HepG2 (cell line): ENCODE results near the gene FOXA3. TPM values are rescaled to one million over a fixed set of nuclear protein-coding genes. Genes with fewer than 3 reads are reported as not detected.

ENCODE experiments used
- ARNT ChIP-seq: fragments of 450-650 bp; IDR thresholded peaks from 2 replicates; pipeline ENCODE4 v1.6.1; 2017
- CEBPG ChIP-seq: IDR thresholded peaks from 2 replicates; pipeline ENCODE4 v1.6.1; 2016
- HHEX ChIP-seq: IDR thresholded peaks from 2 replicates; pipeline ENCODE4 v1.6.1; 2016; ENCODE audit warnings: control low read depth
- HMG20B ChIP-seq: conservative IDR thresholded peaks from 2 replicates; pipeline ENCODE4 v1.6.1; 2016; ENCODE audit warnings: missing genetic modification reagents, missing compliant biosample characterization
- HNRNPK ChIP-seq: fragments of 200-400 bp; formaldehyde crosslinking; IDR thresholded peaks from 2 replicates; pipeline ENCODE4 v1.6.1; 2018; ENCODE audit warnings: low read length, low read depth, moderate library complexity, mild to moderate bottlenecking; ENCODE audit not compliant: poor library complexity, severe bottlenecking
- HNRNPL ChIP-seq: fragments of 200-400 bp; formaldehyde crosslinking; IDR thresholded peaks from 2 replicates; pipeline ENCODE4 v1.6.1; 2017; ENCODE audit warnings: mild to moderate bottlenecking, low read depth, low read length
- KMT2B ChIP-seq: IDR thresholded peaks from 2 replicates; pipeline ENCODE4 v1.6.1; 2016; ENCODE audit warnings: missing genetic modification reagents, missing compliant biosample characterization
- PHF8 ChIP-seq: sonication (generic); formaldehyde crosslinking; IDR thresholded peaks from 2 replicates; pipeline ENCODE4 v1.5.0; 2020; ENCODE audit warnings: missing genetic modification reagents
- POLR2G ChIP-seq: fragments of 200-400 bp; formaldehyde crosslinking; IDR thresholded peaks from 2 replicates; pipeline ENCODE4 v1.6.1; 2018; ENCODE audit warnings: mild to moderate bottlenecking, low read depth, low read length, moderate library complexity
- PPARG ChIP-seq: conservative IDR thresholded peaks from 2 replicates; pipeline ENCODE4 v1.6.1; 2016; ENCODE audit warnings: missing biosample characterization, missing genetic modification reagents
- PRMT3 ChIP-seq: sonication (generic); formaldehyde crosslinking; IDR thresholded peaks from 2 replicates; pipeline ENCODE4 v1.8.1; 2022; ENCODE audit warnings: low read depth, mild to moderate bottlenecking, moderate library complexity, missing genetic modification reagents, borderline replicate concordance
- SP4 ChIP-seq: sonication (generic); formaldehyde crosslinking; IDR thresholded peaks from 2 replicates; pipeline ENCODE4 v1.8.1; 2023; ENCODE audit warnings: mild to moderate bottlenecking, missing genetic modification reagents
- TCF12 ChIP-seq, 2 experiments: fragments of 450-650 bp in 1 of 2; sonication (generic) in 1 of 2; formaldehyde crosslinking in 1 of 2; IDR thresholded peaks; 2 replicates each; pipeline versions ENCODE4 v1.6.1 to v1.8.0; 2017 to 2022; ENCODE audit warnings: antibody characterized with exemption in 1 of 2, mild to moderate bottlenecking in 1 of 2, missing genetic modification reagents in 1 of 2, moderate library complexity in 1 of 2
- THAP9 ChIP-seq: sonication (generic); formaldehyde crosslinking; IDR thresholded peaks from 2 replicates; pipeline ENCODE4; 2020; ENCODE audit warnings: missing genetic modification reagents, mild to moderate bottlenecking, borderline replicate concordance
- ZBTB4 ChIP-seq: sonication (generic); formaldehyde crosslinking; IDR thresholded peaks from 2 replicates; pipeline ENCODE4 v1.4.0; 2020; ENCODE audit warnings: missing genetic modification reagents, mild to moderate bottlenecking, borderline replicate concordance
- ZFYVE20 ChIP-seq: sonication (generic); formaldehyde crosslinking; IDR thresholded peaks from 2 replicates; pipeline ENCODE4 v1.8.0; 2023; ENCODE audit warnings: low read depth, mild to moderate bottlenecking, moderate library complexity, missing genetic modification reagents, borderline replicate concordance
- ZMYM4 ChIP-seq: sonication (generic); formaldehyde crosslinking; IDR thresholded peaks from 2 replicates; pipeline ENCODE4 v1.8.1; 2023; ENCODE audit warnings: mild to moderate bottlenecking, missing genetic modification reagents
- ZNF782 ChIP-seq: sonication (generic); formaldehyde crosslinking; IDR thresholded peaks from 2 replicates; pipeline ENCODE4 v1.4.0; 2020; ENCODE audit warnings: missing genetic modification reagents, mild to moderate bottlenecking, borderline replicate concordance
- ZNF839 ChIP-seq: sonication (generic); formaldehyde crosslinking; IDR thresholded peaks from 2 replicates; pipeline ENCODE4 v1.4.0; 2020; ENCODE audit warnings: missing genetic modification reagents, mild to moderate bottlenecking, borderline replicate concordance
- polyA plus RNA-seq, 8 experiments: library from polyadenylated mRNA; depleted of rRNA in 3 of 8; stranded (reverse) in 7 of 8; unstranded in 1 of 8; fragments of >200 nt; fragmentation: Illumina TruSeq in 4 of 8; extraction: Trizol in 4 of 8; gene quantifications; 2 replicates each; pipeline versions ENCODE4 v1.2.1 to v1.2.3, GENCODE V29; 2011 to 2016; ENCODE audit warnings: low read depth in 4 of 8, missing spikeins in 1 of 8, mixed read lengths in 1 of 8; ENCODE audit not compliant: insufficient read depth in 1 of 8
- total RNA-seq, 5 experiments: library from RNA; depleted of rRNA; stranded (reverse); fragments of >200 nt; fragmentation: Illumina TruSeq; extraction: Trizol; gene quantifications; 2 replicates each; pipeline ENCODE4 v1.2.3, GENCODE V29; 2016; ENCODE audit warnings: low read depth in 1 of 5
- TF ChIP-seq, protein P1 (sequence below): sonication (generic); formaldehyde crosslinking; IDR thresholded peaks from 2 replicates; pipeline ENCODE4 v1.4.0; 2020; ENCODE audit warnings: missing genetic modification reagents, mild to moderate bottlenecking, borderline replicate concordance
- TF ChIP-seq, protein P2 (sequence below): sonication (generic); formaldehyde crosslinking; IDR thresholded peaks from 2 replicates; pipeline ENCODE4 v1.9.0; 2021; ENCODE audit warnings: missing genetic modification reagents, mild to moderate bottlenecking, borderline replicate concordance

Gene FOXA3
- total and polyA plus RNA-seq, 2 of the 13 experiments (the other 11 are each of a cell fraction or from before 2014, with no cell fraction given), result 29.8 to 47.6 TPM

DNA sequence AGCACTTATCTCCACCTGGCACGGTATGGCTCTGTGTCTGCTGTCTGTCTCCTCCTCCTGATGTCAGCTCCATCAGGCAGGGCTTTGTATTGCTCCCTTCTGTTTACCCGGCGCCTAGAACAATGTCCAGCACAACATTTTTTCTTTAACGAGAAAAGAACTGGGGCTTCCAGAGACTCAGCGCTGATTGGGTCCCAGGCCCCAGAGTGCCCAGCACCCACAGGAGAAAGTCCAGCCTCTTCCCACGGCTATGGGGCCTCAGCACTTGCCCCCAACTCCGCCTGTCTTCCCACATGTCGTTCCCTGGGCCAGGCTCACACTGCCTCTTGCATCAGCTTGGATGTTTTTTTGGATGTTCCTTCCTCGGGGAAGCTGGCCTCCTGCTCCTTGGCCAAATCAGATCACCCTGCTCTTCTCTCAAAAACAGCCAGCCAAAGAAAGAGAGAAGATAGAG, 31.4 kb downstream of the FOXA3 start (continued):
- TF ChIP-seq ZMYM4 (peak; percentile 50; the same call in 1 of the 2 replicates), TCF12 (IDR thresholded peaks at IDR 0.05) (no peak), TCF12 (CRISPR knock-in tag; IDR thresholded peaks at IDR 0.05) (no peak), THAP9 (no peak), SP4 (peak; percentile 27; the same call in 1 of the 2 replicates), ZBTB4 (CRISPR knock-in tag) (no peak), ARNT (no peak), PHF8 (CRISPR knock-in tag) (peak; percentile 44), CEBPG (CRISPR knock-in tag) (peak; percentile 94), ZNF782 (no peak), HNRNPL (no peak), PRMT3 (CRISPR knock-in tag) (no peak), PPARG (CRISPR knock-in tag) (0 out of 2 replicates have a peak, but pooled peaks have one; percentile 23), ZFYVE20 (no peak), HNRNPK (no peak), POLR2G (peak; percentile 82), HMG20B (CRISPR knock-in tag) (no peak), KMT2B (CRISPR knock-in tag) (no peak), ZNF839 (CRISPR knock-in tag) (no peak), HHEX (no peak)
- TF ChIP-seq, protein P1, sequence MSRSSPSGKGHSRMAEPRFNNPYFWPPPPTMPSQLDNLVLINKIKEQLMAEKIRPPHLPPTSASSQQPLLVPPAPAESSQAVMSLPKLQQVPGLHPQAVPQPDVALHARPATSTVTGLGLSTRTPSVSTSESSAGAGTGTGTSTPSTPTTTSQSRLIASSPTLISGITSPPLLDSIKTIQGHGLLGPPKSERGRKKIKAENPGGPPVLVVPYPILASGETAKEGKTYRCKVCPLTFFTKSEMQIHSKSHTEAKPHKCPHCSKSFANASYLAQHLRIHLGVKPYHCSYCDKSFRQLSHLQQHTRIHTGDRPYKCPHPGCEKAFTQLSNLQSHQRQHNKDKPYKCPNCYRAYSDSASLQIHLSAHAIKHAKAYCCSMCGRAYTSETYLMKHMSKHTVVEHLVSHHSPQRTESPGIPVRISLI (CRISPR knock-in tag), result peak; percentile 78; the same call in 1 of the 2 replicates
- TF ChIP-seq, protein P2, sequence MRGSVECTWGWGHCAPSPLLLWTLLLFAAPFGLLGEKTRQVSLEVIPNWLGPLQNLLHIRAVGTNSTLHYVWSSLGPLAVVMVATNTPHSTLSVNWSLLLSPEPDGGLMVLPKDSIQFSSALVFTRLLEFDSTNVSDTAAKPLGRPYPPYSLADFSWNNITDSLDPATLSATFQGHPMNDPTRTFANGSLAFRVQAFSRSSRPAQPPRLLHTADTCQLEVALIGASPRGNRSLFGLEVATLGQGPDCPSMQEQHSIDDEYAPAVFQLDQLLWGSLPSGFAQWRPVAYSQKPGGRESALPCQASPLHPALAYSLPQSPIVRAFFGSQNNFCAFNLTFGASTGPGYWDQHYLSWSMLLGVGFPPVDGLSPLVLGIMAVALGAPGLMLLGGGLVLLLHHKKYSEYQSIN (CRISPR knock-in tag), result no peak
